GM21390 (cell line): Measurements from ENCODE around the gene ELK4.

ENCODE experiments used
- ATAC-seq: cut with Tn5 transposase; IDR thresholded peaks from one replicate; pipeline ENCODE4 v1.9.1; 2021; ENCODE audit not compliant: unreplicated experiment

Gene ELK4

DNA sequence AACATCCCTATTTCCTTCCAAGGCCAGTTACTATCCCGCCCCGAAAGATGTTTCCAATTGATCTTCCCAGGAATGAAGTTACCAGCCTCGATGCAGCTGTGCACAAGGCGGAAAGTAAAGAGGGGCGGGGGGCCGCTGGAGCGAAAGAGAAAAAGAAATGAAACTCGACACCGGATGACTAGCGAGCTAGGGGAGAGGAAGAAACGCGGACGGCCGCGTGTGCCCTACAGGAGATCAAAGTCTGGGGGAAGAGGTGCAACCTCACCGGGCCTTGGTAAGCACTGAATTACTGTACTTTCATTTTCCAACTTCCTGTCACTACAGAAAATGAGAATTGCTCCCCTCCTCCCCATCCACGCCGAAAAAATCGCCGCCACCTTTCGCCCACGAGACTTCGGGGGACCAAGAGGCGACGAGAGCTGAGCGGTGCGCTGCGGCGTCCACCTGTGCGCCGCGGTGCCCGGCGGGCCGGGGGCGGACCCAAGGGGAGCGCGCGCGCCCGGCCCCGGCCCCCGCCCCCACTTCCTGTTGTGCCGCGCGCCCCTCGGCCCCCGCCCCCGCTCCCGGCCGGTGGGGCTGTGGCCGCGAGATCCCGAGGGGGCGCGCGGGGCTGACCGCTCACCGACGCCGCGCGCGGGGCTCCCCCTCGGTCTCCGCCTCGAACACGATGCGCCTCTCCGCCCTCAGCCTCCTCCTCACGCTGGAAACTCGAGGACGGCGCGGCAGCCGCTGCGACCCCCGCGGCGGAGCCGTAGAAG lies 622 bp downstream of the ELK4 start:
- peak; percentile 62 for ATAC-seq

DNA sequence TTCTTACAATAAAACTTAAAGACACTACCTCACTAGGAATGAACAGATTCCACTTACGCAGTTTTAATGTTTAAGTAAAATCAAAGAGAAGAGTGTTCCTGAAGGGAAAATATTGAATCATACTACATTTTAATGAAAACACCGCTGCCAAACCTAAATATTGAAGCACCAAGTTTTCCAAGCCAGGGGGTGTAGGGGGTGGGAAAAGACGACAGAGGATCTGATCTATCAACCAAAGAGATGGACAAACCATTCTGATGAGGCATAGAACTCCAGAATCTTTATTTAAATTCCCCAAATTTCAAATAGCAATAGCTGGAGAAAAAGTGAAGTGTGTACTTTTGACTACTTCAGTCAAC lies 1.2 kb downstream of the ELK4 start:
- ATAC-seq = no peak

DNA sequence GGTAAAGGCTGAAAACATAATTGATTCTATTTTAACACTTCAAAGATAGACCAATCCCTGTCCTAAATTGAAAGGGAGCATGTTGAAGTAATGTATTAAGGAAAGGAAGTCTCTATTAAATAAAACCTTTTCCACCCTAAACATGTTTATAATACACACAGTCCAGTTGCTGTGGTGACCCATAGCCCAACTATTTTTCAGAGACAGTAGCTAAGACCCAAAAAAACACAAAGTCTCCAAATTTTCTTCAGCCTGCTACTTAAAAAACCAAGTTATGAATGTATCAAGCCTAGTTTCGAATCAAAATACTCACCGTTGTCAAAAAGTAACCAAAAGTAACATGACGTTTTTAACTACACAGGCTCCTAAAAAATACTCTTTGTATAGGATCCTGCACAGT lies 1.6 kb downstream of the ELK4 start:
- no peak for ATAC-seq

DNA sequence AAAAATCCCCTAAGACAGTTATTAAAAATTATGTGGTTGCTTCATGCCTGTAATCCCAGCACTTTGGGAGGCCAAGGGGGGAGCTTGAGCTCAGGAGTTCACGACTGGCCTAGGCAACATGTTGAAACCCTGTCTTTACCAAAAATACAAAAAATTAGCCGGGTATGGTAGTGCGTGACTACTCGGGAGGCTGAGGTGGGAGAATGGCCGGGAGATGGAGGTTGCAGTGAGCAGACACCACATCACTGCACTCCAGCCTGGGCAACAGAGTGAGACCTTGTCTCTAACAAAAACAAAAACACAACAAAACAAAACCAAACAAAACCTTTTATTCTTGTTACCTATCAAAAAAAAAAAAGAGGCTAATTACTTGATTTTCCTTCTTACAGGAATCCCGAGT lies 2.1 kb downstream of the ELK4 start:
- no peak for ATAC-seq

DNA sequence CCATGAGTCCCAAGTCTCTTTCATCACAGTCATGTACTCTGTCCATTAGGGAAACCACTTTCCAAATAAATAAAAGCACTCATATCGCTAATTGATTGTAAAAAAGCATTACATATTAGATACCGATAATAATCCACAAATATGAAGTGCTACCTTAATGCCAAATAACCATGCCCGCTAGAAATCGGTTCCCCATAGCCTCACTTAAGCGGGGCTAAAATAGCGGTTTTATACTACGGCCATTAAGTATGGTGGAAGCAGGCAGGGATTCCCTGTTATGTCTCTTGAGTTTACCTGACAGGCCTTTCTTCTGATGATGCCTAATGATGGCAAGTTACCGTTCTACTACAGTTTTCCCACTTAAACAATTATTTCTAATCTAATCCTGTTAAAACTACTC lies 3.9 kb downstream of the ELK4 start:
- ATAC-seq = no peak

DNA sequence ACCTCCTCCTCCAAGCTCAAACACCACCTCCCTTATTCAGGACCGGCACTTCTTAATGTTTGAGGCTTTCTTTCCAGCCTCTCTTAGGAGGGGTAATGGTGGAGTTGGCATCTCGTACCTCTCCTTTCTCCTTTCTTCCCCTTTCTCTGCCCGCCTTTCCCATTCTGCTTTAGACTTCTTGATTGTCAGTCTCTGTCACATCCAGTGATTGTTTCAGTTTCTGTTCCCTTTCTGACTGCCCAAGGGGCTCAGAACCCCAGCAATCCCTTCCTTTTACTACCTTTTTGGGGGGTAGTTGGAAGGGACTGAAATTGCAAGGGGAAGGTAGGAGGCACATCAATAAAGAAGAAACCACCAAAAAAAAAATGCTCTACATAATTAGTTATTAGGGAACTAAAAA lies 5.6 kb downstream of the ELK4 start:
- ATAC-seq = no peak

DNA sequence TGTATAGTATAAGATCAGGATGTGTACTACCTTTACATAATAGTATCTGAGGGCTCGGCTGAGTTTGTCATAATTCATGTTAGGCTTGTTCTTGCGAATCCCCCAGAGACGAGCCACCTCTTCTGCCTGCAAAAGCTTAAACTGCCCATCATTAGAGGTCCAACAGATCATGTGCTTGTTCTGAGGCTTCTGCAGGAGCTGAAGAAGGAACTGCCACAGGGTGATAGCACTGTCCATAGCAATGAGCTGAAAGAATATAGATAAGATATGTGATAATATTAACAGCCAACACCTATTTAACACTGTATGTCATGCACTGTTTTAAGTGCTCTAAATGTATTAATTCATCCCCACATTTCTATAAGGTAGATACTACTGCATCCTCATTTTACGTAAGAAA lies 8.2 kb downstream of the ELK4 start:
- no peak for ATAC-seq

DNA sequence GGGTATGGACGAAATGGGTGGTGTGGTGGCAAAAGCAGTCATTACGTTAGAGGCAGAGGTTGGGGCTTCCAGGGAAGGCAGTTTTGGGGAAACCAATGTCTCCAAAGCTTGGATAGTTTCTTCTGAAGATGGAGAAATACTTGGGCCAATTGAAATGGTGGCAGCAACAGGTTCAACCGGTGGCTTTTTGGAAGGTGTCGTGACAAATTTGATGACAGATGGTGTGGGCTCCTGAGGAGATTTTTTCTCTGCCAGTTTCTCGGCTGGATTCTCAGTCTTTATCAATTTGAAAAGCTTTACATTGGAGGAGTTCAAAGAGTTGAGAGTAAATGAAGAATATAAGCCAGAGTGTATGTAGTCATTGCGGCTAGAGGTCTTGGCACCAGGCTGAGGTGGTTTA lies 11.5 kb downstream of the ELK4 start:
- ATAC-seq = no peak

DNA sequence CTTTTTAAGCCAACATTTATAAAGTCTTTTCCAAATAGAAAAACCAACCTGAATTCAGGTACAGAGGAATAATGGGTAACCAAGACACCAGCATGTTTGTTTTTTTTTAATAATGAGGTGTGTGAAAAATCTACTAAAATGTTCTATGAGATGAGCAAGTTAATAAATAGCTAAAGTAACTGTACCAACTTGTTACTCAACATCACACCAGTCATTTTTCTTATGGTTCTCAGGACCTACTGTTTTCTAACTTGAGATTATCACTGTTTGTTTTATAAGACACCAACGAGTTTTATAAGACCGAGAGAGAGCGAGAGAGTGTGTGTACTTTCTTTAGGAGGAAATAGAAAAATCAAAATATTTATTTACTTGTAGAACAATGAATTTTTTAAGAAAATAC lies 12.4 kb downstream of the ELK4 start:
- no peak for ATAC-seq

DNA sequence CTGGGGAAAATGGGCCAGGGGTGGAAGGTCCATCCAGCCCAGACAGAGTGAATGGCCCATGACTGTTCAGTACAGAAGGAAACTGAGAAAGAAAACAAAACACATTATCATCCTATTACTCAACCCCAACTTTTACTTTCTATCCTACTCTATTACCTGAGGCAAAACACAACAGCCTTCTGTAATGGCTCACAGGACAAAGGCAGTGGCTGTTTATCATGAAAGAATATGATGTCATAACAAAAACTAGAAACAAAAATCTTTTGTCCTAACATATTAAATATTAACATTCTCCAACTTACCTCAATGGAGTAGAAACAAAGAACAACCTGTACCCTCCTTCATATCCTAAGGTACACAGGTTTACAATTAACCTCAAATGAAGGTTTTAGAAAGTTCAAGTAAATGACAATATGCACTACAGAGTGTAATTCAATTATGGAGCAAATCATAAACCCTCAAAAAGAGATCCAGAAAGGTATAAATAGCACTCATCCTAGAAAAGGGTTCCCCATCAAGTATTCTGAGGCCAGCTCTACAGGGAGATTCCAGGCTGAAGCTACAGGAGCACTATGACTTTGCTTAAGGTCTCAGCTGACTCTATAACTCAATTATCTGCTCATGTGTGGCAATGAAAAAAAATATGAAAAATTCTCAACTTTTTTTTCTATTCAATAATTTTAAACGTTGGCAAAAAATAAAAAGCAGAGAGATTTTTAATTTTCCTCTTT lies 15.1 kb downstream of the ELK4 start:
- peak; percentile 65 for ATAC-seq

DNA sequence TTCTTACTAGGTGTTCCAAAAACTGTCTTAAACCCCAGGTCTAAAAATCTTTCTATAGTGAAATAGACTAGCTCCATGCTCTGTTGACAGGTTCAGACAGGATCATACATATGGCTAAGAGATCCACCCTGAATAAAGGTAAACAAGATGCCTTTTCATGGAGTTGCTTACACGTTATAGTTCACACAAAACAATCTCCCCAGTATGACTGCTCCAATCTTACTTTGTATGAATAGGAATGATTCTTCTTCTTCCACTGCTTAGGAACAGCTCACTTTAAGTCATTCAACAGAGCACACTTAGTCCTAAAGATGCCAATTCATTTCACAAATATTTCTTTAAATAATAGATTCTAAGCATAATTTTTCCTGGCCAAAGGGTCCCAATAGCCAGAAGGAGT lies 16.0 kb downstream of the ELK4 start:
- ATAC-seq = no peak

DNA sequence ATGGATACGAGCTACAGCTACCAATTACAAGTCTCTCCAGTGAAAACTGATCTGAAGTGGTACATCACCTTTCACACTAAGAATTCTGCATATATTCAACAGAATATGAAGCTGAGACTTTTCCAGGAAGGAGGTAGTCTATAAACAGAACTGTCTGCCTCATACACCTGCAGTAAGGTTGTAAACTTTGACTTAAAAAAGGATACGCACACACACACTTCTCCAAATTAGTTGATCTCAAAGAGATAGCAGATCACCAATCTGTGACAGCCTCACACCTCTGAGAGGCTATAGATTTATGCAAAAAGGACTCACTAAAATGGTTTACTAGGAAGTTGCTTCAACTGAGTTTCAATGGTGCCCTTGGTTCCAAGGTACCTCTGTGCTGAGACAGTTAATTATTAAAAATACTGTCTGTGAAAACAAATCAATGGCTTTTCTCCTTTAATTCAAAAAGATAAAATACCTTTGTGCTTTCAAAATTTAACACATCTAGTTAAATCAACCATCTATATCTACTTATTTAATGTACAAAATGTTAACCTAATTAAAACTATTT lies 17.9 kb downstream of the ELK4 start:
- no peak for ATAC-seq

DNA sequence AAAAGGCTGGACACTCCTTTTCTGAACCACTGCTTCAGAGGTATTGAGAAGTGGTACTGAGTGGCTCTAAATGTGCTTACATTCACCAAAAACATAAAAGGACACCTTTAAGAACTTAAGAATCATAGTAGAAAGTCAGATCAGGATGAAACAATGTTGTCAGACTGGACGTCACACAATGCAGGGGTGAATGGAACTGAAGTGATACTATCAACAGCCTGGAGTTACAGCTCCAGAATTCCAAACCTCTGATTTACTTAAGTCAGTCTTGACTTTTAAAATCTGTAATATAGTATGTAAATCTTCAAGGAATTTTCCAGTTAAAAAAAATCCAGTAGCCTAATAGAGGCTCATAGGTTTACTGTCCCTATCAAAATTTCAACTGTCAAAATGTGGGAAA lies 19.3 kb downstream of the ELK4 start:
- ATAC-seq = no peak

DNA sequence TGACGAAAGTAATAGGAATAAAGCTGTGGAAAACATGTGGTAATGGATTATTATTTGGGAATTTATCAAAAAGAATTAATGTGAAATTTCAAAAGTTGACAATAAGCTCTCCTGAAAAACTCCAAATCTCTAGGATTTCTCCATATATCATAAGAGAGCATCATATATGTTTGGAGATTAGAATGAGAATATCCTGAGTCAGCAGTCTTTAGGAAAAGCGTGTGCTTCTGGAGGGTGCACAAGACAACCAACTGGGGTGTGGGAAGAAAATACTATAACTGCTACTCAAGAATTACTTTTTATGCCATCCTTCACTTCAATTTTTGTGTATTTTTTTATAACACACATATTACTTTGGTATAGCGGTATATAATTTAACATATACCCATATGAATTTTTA lies 19.7 kb downstream of the ELK4 start:
- no peak for ATAC-seq

DNA sequence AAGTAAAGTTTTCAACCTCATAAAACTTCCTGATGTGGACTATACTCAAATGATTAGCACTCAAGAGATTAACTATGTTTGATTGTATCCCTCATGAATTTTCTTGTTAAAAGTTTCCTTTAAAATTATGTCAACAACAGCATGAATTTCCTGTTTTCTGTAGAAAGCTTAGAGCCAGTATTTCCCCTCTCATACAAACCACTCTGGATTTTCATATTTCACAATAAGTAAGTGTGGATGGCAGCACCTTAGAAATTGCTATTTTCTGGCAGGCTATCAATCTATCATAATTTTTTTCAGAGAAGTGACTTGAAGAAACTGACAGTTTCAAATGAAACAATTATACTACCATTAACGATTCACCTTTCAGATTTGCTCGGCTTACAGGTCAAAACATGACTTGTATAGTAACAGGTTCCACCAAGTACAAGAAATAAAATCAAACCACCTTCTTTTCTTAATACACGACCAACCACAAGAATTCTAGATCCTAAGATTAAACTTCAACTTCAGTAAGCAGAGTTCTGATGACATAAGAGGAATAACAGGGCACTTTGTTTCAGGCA lies 20.8 kb downstream of the ELK4 start:
- no peak for ATAC-seq

DNA sequence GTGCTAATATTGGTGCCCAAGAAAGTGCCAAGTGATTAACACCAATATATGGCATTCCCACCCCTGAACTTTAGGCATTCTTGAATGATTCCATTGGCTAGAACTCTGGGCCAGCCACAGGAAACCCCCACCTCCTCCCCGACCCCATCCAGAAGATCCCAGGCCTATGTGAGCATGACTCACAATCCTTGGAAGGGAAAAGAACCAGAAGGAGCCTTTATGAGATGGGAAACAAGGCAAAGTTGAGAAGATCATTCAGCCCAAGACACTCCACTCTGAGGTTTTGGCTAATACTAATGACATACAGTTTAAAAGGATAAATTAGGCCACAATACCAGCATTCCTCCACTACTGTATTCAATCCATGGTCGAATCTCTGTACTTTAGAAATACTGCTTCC lies 21.8 kb downstream of the ELK4 start:
- ATAC-seq = no peak

DNA sequence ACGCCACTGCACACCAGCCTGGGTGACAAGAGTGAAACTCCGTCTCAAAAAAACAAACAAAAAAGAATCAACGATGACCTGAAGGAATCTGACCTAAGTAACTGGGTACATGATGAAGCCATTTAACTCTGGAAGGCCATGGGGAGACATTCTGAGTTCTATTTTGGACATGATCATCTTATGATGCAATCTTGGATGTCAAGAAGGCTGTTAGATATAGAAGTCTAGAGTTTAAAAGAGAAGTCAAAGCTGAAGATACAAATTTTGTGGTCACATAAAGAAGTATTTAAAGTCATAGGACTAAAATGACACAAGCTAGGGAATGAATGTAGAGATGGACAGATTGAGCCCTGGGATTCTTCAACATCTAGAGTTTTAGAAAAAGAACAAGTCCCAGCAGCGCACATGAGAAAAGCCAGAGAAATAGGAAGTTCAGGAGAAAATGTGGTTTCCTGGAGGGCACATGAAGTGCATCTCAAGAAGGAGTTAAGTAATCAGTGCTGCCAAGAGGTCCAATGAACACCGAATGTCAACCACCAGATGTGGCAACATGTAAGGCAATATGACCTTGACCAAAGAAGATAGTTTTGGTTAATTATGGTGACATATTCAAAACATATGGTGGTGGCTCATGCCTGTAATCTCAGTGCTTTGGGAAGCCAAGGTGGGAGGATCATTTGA lies 26.8 kb downstream of the ELK4 start:
- ATAC-seq = no peak

DNA sequence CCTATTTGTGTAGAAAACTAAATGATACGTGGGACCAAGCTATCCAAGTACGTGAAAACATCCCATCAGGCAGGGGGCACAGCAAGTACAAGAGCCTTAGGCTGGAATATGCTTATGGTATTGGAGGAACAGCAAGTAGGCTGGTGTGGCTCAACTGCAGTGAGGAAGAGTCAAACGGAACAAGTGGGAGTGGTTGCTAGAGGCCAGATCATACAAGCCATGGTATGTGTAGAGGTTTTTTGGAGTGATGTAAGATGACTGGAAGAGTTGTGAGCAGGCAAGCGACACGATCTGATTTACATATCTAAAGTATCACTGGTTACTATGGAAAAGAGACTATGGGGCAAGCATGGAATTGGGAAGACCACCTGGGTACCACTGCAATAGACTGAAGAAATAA lies 27.8 kb downstream of the ELK4 start:
- ATAC-seq = no peak

DNA sequence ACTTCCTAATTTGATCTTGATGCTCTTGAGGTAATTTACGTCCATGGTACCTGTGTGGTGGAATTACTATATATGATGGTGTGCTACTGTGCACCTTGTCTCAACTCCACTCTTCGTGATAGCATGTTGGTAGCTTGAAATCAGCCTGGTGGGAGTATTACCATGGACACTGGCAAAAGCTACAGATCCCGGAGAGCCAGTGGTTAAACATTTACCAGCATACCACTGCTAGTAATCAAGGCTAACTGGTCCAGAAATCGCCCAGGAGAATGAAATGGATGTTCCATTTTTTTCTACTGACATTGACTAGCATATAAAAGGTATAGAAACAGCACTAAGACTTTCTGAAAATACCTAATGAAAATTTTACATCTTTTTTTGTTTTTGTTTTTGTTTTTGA lies 30.6 kb downstream of the ELK4 start:
- ATAC-seq = no peak

DNA sequence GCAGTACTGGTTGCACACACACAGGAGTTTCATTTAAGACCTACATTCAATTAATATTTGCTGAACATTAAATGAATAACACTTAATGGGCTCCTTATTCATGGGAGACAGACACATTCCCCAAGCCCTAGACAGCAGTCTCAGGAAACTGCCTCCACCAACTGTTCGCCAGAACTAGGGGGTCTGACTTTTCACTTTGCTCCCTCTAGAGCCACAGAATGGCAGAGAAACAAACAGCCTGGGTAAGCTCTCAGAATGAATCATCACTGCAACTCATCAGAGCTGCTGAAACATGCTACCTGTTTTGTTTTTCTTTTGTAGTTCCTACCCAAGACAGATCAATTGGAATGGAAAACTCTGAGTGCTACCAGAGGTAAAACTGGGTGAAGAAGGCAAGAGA lies 31.7 kb downstream of the ELK4 start:
- peak; percentile 75 for ATAC-seq

DNA sequence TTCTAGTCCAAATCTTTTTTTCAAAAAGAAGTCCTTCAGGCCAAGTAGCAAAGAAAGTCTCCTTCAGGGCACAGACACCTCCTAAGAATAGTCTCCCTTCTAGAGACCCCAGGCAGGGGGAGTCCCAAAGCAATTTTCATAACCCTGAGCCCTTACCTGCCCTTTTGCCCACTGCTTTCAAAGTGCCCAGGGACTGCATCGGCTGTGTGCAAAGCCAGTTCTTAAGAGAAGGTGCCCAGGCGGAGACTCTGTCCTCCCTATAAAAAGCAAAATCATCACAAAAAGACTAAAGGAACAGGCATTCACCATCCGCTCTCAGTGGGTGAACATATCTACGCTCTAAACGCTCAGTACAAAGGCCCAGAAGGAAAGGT lies 32.2 kb downstream of the ELK4 start:
- no peak for ATAC-seq
